BLaER1 treated with 17β-estradiol and CSF1 and Interleukin-3, amounts not matched to agents 10 nM and 100 nM (cell line): ENCODE data around the gene FSIP1.

Experiments
- H3K27ac ChIP-seq, 11 experiments: shearing (Covaris generic); formaldehyde crosslinking; 2 replicates each; pipeline ENCODE4 v1.8.1; 2022
- H3K27me3 ChIP-seq, 11 experiments: shearing (Covaris generic); formaldehyde crosslinking; 2 replicates each; pipeline ENCODE4 v1.8.1; 2022
- H3K36me3 ChIP-seq, 11 experiments: shearing (Covaris generic); formaldehyde crosslinking; 2 replicates each; pipeline ENCODE4 v1.8.1; 2022
- H3K4me1 ChIP-seq, 10 experiments: shearing (Covaris generic); formaldehyde crosslinking; 2 replicates each; pipeline ENCODE4 v1.8.1; 2022
- H3K4me2 ChIP-seq, 11 experiments: shearing (Covaris generic); formaldehyde crosslinking; 2 replicates each; pipeline ENCODE4 v1.8.1; 2022
- H3K4me3 ChIP-seq, 10 experiments: shearing (Covaris generic); formaldehyde crosslinking; 2 replicates each; pipeline ENCODE4 v1.8.1; 2022
- H3K9ac ChIP-seq, 11 experiments: shearing (Covaris generic); formaldehyde crosslinking; 2 replicates each; pipeline ENCODE4 v1.8.1; 2022
- H3K9me3 ChIP-seq, 11 experiments: shearing (Covaris generic); formaldehyde crosslinking; replicated peaks in 1 of 11; 2 replicates each; pipeline ENCODE4 v1.8.1; 2022
- H4K20me1 ChIP-seq, 11 experiments: shearing (Covaris generic); formaldehyde crosslinking; 2 replicates each; pipeline ENCODE4 v1.8.1; 2022
- Cebpa-rat ChIP-seq, 11 experiments: shearing (Covaris generic); IDR thresholded peaks; 2 replicates each; pipeline ENCODE4 v1.8.1; 2022

FSIP1 gene

DNA sequence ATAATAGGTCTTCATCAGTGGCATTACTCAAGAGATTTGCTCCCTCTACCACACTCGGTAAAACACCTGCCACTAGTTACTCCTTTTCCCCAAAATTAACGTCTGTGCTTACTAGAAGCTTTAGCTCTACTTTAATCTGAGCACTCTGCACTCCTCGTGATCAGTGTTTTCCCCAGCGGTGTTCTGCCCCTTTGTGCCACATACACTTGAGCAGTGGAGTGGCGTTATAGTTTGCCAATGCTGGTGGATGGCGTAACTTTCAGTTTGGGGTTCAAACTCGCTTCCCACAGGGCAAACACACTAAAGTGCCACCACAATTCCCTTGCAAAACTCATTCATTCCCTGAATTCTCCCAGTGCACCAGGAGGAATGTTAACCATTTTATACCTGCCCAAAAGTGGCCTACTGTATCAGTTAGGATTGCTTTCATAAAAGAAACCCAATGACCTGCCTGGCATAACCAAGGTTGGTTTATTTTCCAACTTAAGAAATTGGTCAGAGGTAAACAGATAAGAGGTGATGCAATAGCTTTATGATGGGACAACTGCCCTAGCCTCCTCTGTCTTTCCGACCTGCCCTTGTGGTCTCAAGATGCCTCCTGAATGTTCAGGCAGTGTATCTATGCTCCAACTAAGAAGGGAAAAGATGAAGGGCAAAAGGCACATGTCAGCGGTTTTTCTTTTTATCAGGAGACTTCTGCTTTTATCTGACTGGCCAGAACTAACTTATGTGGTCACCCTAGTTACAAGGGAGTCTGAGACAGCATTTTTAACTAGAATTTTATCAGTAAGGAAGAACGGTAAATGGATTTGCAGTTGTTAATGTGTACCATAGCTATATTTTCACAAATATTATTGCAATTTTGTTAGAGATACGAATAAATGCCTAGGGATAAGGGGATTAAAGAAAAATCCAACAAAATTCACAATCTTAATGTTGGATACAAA lies 83.9 kb downstream of the FSIP1 start:
- no peaks in the 10 kb centered on the region for H3K36me3 ChIP-seq
- H3K9ac ChIP-seq, result no peak overlapping the region
- H3K4me1 ChIP-seq, result peaks cover 0 to 11% (median 0%) of the 10 kb centered on the region in 10 experiments; a peak in 4 of 20 replicates
- no peaks in the 10 kb centered on the region for H4K20me1 ChIP-seq
- no peak overlapping the region for H3K4me3 ChIP-seq
- peak overlapping the region in 1 of 11 experiments; percentile 19; a peak in 1 of 22 replicates for H3K4me2 ChIP-seq
- no peak overlapping the region for H3K27ac ChIP-seq
- no peaks in the 10 kb centered on the region for H3K27me3 ChIP-seq
- TF ChIP-seq Cebpa-rat (IDR thresholded peaks at IDR 0.05), result peak in 2 of 11 experiments; percentile 20 to 40; a peak in 1 of 22 replicates
- H3K9me3 ChIP-seq, result no peaks in the 10 kb centered on the region

DNA sequence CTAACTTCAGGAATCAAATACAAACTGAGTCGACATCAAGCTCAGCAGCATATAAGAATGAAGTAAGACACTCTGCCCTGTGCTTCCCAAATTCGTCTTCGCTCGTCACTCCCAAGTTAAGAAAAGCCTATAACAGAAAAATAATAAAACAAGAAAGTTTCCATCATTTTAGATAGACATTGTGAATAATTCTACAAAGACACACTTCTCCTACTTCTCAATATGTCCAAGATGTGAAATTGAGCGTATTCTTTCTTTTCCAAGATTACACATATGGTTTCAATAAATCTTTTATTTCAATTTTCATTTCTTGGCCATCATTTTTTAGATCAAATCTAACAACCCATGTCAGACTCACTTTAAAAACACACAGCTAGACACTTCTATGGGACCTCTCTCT lies 85.1 kb downstream of the FSIP1 start:
- Histone ChIP-seq H3K4me3 (no peak overlapping the region), H3K27ac (no peak overlapping the region), H3K36me3 (no peaks in the 10 kb centered on the region), H3K4me1 (peaks cover 0 to 11% (median 0%) of the 10 kb centered on the region in 10 experiments; a peak in 4 of 20 replicates), H3K9ac (no peak overlapping the region), H3K9me3 (no peaks in the 10 kb centered on the region), H3K27me3 (no peaks in the 10 kb centered on the region), H4K20me1 (no peaks in the 10 kb centered on the region), H3K4me2 (no peak overlapping the region)
- TF ChIP-seq Cebpa-rat (IDR thresholded peaks at IDR 0.05), result no peak

DNA sequence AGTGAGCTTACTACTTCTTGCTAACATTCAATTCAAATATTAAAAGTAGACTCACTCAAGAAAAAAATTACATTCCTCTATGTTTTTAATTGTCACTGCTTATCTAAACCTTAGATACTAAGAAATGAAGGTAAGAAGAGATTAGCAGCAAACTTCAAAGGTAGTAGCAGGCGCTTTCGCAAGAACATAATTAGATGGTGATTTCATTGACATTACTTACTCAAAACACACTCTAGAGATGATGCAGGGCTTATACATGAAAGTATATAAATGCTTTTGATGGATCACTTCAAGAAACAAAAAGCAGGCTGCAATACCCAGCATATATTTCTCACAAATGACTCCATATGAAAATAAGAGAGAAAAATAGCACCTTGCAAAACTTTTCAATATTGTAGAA lies 86.8 kb downstream of the FSIP1 start:
- no peaks in the 10 kb centered on the region for H3K36me3 ChIP-seq
- H3K9me3 ChIP-seq, result no peaks in the 10 kb centered on the region
- no peak for TF ChIP-seq Cebpa-rat (IDR thresholded peaks at IDR 0.05)
- H3K9ac ChIP-seq, result no peak overlapping the region
- no peak overlapping the region for H3K27ac ChIP-seq
- no peak overlapping the region for H3K4me2 ChIP-seq
- H4K20me1 ChIP-seq, result no peaks in the 10 kb centered on the region
- H3K4me3 ChIP-seq, result no peak overlapping the region
- H3K4me1 ChIP-seq, result peaks cover 0 to 11% (median 0%) of the 10 kb centered on the region in 10 experiments; a peak in 5 of 20 replicates
- H3K27me3 ChIP-seq, result no peaks in the 10 kb centered on the region

DNA sequence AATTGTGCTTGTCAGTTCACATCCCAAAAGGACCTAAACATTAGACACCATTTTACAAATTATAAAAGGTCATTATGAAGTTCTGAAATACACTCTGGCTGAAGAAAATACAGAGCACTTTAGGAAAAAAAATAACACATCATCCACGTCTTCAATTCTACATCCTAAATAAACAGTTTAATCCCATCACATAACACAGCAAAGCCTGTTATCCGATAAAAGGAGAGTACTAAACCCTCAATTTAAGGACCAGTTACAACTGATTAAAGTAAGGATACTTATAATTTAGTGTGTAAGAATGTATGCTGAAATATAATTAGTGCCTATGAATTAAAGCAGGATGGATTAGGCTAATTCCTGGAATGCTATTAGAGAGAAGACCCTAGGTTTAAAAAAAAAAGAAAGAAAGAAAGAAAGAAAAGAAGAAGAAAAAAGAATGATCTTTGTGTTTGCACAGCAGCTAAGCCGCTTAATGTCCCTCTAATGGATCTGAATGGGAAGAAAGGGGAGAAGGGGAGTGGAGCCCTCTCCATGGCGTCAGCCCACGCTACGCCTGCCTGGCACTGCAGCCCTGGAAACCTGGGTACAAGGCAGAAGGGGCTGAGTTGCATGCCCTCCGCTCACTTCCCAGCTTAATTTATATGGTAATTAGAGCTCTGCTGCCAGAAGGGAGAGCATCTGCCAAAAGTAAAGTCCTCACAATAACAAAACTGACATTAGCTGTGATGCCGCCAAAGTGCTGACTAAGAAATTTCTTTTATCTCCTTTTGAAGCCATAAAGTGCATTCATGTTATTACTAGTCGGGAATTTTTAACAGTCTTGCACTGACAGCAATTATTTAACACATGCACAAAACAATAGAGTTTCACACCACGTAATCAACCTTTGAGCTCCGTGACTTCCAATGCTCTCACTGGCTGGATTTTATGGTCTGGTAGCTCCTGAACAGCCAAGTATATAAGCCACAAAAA lies 90.0 kb downstream of the FSIP1 start:
- H3K9me3 ChIP-seq, result no peaks in the 10 kb centered on the region
- no peaks in the 10 kb centered on the region for H3K36me3 ChIP-seq
- no peak for TF ChIP-seq Cebpa-rat (IDR thresholded peaks at IDR 0.05)
- no peak overlapping the region for H3K27ac ChIP-seq
- H4K20me1 ChIP-seq, result no peaks in the 10 kb centered on the region
- H3K4me2 ChIP-seq, result no peak overlapping the region
- no peak overlapping the region for H3K4me3 ChIP-seq
- H3K9ac ChIP-seq, result no peak overlapping the region
- H3K4me1 ChIP-seq, result no peaks in the 10 kb centered on the region; a peak in 1 of 20 replicates
- no peaks in the 10 kb centered on the region for H3K27me3 ChIP-seq

DNA sequence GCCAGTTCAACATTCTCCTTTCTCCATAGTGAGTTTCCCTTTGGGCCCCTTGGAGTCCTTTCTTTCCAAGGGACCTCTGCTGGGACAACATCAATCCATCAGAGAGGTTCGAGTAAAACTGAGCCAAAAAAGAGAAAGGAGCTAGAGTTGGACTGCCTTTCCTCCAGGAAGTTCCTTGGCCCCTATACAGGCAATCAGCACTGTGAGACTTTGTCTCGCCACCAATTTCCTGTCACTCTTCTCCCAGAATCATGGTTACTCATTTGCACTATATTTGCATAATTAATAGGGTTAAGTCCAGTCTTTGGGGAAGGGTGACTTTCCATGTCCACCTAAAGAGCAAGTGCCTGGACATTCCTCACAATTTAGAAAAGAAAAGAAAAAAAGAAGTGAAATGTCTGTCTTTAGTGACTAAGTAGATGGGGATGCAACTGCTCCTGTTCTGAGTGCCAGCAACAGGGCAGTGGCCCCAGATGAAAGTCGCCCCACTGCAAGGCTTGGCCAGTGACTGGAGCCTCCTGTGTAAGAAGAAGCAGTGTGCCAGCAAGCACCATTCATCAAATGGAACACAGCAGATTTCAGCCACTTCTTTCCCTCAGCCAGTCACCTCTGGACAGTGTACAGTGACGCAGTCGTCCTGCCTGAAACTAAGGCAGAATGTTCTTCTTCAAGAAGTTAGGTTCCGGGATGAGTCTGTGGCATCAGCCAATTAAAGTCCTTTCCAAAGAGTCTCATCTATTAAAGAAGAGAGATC lies 91.6 kb downstream of the FSIP1 start:
- no peak for TF ChIP-seq Cebpa-rat (IDR thresholded peaks at IDR 0.05)
- H3K4me2 ChIP-seq, result peak overlapping the region in 1 of 11 experiments; percentile 4; a peak in 1 of 22 replicates

DNA sequence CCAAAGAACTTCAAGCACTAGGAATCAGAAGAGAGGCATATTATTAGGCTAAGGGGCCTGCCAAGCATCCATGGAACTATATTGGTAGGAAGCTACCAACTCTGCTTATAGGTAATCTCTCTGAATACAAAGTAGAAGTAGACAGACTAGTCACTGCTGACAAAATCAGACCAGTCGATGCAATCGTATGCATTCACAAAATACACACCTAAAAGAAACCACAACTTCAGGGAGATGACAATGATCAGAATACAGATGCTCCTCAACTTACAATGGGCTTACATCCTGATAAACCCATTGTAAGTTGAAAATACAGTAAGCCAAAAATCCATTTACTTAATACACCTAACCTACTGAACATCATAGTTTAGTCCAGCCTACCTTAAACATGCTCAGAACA lies 94.7 kb downstream of the FSIP1 start:
- Histone ChIP-seq H3K4me2 (no peak overlapping the region), H3K27me3 (no peaks in the 10 kb centered on the region), H3K4me1 (no peaks in the 10 kb centered on the region; a peak in 1 of 20 replicates), H3K4me3 (no peak overlapping the region), H3K9ac (no peak overlapping the region), H3K9me3 (no peaks in the 10 kb centered on the region), H3K27ac (no peak overlapping the region), H4K20me1 (no peaks in the 10 kb centered on the region), H3K36me3 (no peaks in the 10 kb centered on the region)
- TF ChIP-seq Cebpa-rat (IDR thresholded peaks at IDR 0.05), result no peak

More for the DNA sequence above, 91.6 kb downstream of the FSIP1 start:
- no peaks in the 10 kb centered on the region for H3K27me3 ChIP-seq
- H3K36me3 ChIP-seq, result no peaks in the 10 kb centered on the region
- H3K9ac ChIP-seq, result no peak overlapping the region
- H4K20me1 ChIP-seq, result no peaks in the 10 kb centered on the region
- no peaks in the 10 kb centered on the region for H3K9me3 ChIP-seq
- no peaks in the 10 kb centered on the region; a peak in 1 of 20 replicates for H3K4me1 ChIP-seq
- H3K4me3 ChIP-seq, result no peak overlapping the region
- H3K27ac ChIP-seq, result no peak overlapping the region

DNA sequence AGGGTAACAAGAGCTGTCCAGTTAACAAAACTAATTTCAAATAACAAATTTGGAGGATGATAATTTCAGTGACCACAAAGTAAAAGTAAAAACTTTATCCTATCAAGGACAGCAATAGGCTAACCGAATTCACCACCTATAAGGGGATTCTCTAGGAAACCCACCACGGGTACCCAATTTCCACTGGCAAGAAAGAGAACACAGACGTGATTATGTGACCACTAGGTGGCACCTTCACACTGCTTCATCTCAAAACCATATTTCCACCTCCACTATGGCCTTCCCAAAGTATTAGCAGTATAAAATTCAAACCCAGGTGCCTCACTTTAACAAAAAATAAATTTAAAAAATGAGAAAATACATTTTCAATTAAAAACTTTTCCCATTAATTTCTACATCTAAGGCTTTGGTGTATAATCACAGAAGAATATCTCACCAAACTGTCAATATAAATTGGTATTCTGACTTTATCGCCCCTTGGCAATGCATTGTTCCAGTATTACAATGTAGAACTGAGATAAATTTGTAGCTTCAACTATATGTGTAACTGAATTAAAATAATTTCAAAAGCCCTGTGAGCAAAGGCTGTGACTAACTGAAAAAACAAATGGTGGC lies 96.5 kb downstream of the FSIP1 start:
- H3K4me3 ChIP-seq, result no peak overlapping the region
- no peaks in the 10 kb centered on the region for H3K9me3 ChIP-seq
- TF ChIP-seq Cebpa-rat (IDR thresholded peaks at IDR 0.05), result no peak
- H3K4me1 ChIP-seq, result no peaks in the 10 kb centered on the region; a peak in 1 of 20 replicates
- no peak overlapping the region for H3K9ac ChIP-seq
- H3K36me3 ChIP-seq, result no peaks in the 10 kb centered on the region
- no peaks in the 10 kb centered on the region for H3K27me3 ChIP-seq
- H3K4me2 ChIP-seq, result no peak overlapping the region
- no peak overlapping the region for H3K27ac ChIP-seq
- H4K20me1 ChIP-seq, result no peaks in the 10 kb centered on the region

DNA sequence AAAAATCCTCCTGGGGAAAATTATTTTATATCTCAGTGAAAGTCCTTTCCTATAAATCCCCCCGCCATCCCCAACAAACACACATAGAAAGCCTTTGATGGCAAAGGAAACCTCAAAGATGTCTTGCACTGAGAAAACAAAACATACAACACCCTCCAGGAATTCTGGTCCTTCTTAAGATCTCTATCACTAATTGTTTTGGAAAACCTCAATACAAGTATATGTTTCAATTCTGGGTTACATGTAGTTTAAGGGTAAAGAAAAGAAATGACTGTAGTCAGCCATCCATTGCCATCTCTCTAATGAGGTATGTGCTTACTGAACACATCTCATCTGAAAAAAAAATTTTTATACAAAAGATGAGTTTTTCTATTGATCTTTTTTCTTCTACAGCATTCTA lies 97.3 kb downstream of the FSIP1 start:
- H3K4me3 ChIP-seq, result no peak overlapping the region
- no peak overlapping the region for H3K9ac ChIP-seq
- no peaks in the 10 kb centered on the region for H3K27me3 ChIP-seq
- H3K4me1 ChIP-seq, result no peaks in the 10 kb centered on the region
- no peaks in the 10 kb centered on the region for H3K9me3 ChIP-seq
- H3K4me2 ChIP-seq, result no peak overlapping the region
- no peak for TF ChIP-seq Cebpa-rat (IDR thresholded peaks at IDR 0.05)
- H4K20me1 ChIP-seq, result no peaks in the 10 kb centered on the region
- H3K36me3 ChIP-seq, result no peaks in the 10 kb centered on the region
- H3K27ac ChIP-seq, result no peak overlapping the region
